HS-27A (cell line): ENCODE measurements around the gene PCDHAC2.

ENCODE experiments used
- DNase-seq: peaks from one replicate; pipeline ENCODE4 v3.0.0-alpha.2; 2012; ENCODE audit warnings: low read depth, missing footprints

PCDHAC2 gene

GRCh38 chr5:140986117-140986521, 19.8 kb downstream of the PCDHAC2 start:
- DNase-seq = no peak

GRCh38 chr5:140988100-140988499, 21.8 kb downstream of the PCDHAC2 start:
- no peak for DNase-seq

GRCh38 chr5:140988608-140989007, 22.3 kb downstream of the PCDHAC2 start:
- no peak for DNase-seq

GRCh38 chr5:140989254-140990020, 23.2 kb downstream of the PCDHAC2 start:
- no peak for DNase-seq

GRCh38 chr5:140992828-140993227, 26.6 kb downstream of the PCDHAC2 start:
- no peak for DNase-seq

GRCh38 chr5:140996060-140996459, 29.8 kb downstream of the PCDHAC2 start:
- no peak for DNase-seq

- DNase-seq = no peak
Measured at GRCh38 chr5:140998921-140999410, 32.7 kb downstream of the PCDHAC2 start.

GRCh38 chr5:141001446-141001843, 35.2 kb downstream of the PCDHAC2 start:
- no peak for DNase-seq

- DNase-seq = no peak
Measured at GRCh38 chr5:141001844-141002604, 35.7 kb downstream of the PCDHAC2 start.

- no peak for DNase-seq
Measured at GRCh38 chr5:141002605-141002965, 36.3 kb downstream of the PCDHAC2 start.

GRCh38 chr5:141003031-141003430, 36.8 kb downstream of the PCDHAC2 start:
- no peak for DNase-seq

- no peak for DNase-seq
Measured at GRCh38 chr5:141003791-141004611, 37.7 kb downstream of the PCDHAC2 start.

- DNase-seq = no peak
Measured at GRCh38 chr5:141007791-141008190, 41.5 kb downstream of the PCDHAC2 start.

- no peak for DNase-seq
Measured at GRCh38 chr5:141010047-141010793, 43.9 kb downstream of the PCDHAC2 start.

- no peak for DNase-seq
Measured at GRCh38 chr5:141017943-141018342, 51.7 kb downstream of the PCDHAC2 start.
